Measurements from ENCODE around the gene CEP131.

The CEP131 gene

DNA sequence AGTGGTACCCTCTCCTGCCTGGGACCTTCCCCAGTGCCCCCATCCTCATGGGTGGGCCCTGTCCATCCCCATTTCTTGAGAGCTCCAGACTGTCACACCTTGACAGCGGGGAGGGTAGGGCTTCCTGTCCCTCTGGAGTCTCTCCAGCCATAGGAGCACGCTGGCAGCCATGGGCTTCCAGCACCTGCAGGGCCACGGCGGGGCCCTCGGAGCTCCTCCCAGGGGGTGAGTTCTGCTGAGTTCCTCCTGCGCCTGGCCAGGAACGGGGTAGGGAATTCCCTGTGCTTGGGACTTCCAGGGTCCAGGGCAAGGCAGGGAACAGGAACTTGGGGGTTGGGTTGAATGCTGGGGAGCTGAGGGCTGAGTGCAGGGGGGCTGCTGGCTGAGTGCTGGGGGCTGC lies 33.7 kb downstream of the CEP131 start:
- H3K27ac ChIP-seq (replicated peaks), result no peak overlapping the region
- H3K4me3 ChIP-seq (replicated peaks; ENCODE audit: insufficient read depth, low read length), result no peak overlapping the region
- TF ChIP-seq POLR2AphosphoS5 (IDR thresholded peaks at IDR 0.05; ENCODE audit: low read depth), result no peak
- TF ChIP-seq GABPA (IDR thresholded peaks at IDR 0.05; ENCODE audit: low read depth), result no peak
- TF ChIP-seq, protein P1, sequence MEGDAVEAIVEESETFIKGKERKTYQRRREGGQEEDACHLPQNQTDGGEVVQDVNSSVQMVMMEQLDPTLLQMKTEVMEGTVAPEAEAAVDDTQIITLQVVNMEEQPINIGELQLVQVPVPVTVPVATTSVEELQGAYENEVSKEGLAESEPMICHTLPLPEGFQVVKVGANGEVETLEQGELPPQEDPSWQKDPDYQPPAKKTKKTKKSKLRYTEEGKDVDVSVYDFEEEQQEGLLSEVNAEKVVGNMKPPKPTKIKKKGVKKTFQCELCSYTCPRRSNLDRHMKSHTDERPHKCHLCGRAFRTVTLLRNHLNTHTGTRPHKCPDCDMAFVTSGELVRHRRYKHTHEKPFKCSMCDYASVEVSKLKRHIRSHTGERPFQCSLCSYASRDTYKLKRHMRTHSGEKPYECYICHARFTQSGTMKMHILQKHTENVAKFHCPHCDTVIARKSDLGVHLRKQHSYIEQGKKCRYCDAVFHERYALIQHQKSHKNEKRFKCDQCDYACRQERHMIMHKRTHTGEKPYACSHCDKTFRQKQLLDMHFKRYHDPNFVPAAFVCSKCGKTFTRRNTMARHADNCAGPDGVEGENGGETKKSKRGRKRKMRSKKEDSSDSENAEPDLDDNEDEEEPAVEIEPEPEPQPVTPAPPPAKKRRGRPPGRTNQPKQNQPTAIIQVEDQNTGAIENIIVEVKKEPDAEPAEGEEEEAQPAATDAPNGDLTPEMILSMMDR (IDR thresholded peaks at IDR 0.05; ENCODE audit: insufficient read depth, low read length), result no peak
- TF ChIP-seq, protein P2, sequence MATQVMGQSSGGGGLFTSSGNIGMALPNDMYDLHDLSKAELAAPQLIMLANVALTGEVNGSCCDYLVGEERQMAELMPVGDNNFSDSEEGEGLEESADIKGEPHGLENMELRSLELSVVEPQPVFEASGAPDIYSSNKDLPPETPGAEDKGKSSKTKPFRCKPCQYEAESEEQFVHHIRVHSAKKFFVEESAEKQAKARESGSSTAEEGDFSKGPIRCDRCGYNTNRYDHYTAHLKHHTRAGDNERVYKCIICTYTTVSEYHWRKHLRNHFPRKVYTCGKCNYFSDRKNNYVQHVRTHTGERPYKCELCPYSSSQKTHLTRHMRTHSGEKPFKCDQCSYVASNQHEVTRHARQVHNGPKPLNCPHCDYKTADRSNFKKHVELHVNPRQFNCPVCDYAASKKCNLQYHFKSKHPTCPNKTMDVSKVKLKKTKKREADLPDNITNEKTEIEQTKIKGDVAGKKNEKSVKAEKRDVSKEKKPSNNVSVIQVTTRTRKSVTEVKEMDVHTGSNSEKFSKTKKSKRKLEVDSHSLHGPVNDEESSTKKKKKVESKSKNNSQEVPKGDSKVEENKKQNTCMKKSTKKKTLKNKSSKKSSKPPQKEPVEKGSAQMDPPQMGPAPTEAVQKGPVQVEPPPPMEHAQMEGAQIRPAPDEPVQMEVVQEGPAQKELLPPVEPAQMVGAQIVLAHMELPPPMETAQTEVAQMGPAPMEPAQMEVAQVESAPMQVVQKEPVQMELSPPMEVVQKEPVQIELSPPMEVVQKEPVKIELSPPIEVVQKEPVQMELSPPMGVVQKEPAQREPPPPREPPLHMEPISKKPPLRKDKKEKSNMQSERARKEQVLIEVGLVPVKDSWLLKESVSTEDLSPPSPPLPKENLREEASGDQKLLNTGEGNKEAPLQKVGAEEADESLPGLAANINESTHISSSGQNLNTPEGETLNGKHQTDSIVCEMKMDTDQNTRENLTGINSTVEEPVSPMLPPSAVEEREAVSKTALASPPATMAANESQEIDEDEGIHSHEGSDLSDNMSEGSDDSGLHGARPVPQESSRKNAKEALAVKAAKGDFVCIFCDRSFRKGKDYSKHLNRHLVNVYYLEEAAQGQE (IDR thresholded peaks at IDR 0.05; ENCODE audit: insufficient replicate concordance, low read depth), result no peak
- no peak for TF ChIP-seq SPI1 (IDR thresholded peaks at IDR 0.05; ENCODE audit: borderline replicate concordance, low read depth)
- no peak for DNase-seq (ENCODE audit: low read depth in 1 of 2, low spot score in 1 of 2)
- peaks cover 9% of the 10 kb centered on the region for H3K27me3 ChIP-seq (ENCODE audit: insufficient read depth, poor library complexity, severe bottlenecking)

DNA sequence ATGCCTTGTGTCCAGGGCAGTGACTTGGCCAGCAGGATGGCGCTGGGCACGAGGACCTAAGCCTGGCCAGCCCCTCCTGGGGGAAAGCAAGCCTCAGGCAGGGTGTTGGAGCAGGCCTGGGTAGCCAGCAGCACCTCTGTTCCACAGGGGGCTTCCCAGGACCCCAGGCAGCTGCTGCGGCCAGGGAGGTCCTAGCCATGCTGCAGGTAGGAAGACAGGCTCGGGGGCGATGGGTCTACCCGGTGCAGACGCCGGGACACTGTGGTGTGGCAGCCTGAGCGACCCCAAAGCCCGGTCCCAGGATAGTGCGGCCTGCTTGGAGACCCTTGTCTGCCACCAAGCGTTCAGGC lies 34.3 kb downstream of the CEP131 start:
- no peak overlapping the region for H3K4me3 ChIP-seq (replicated peaks; ENCODE audit: insufficient read depth, low read length)
- H3K27ac ChIP-seq (replicated peaks), result no peak overlapping the region
- DNase-seq (ENCODE audit: low read depth in 1 of 2, low spot score in 1 of 2), result no peak
- TF ChIP-seq, protein P1 (IDR thresholded peaks at IDR 0.05; ENCODE audit: insufficient read depth, low read length), result no peak
- TF ChIP-seq SPI1 (IDR thresholded peaks at IDR 0.05; ENCODE audit: borderline replicate concordance, low read depth), result no peak
- no peak for TF ChIP-seq POLR2AphosphoS5 (IDR thresholded peaks at IDR 0.05; ENCODE audit: low read depth)
- TF ChIP-seq GABPA (IDR thresholded peaks at IDR 0.05; ENCODE audit: low read depth), result no peak
- TF ChIP-seq, protein P2 (IDR thresholded peaks at IDR 0.05; ENCODE audit: insufficient replicate concordance, low read depth), result no peak
- peaks cover 9% of the 10 kb centered on the region for H3K27me3 ChIP-seq (ENCODE audit: insufficient read depth, poor library complexity, severe bottlenecking)

DNA sequence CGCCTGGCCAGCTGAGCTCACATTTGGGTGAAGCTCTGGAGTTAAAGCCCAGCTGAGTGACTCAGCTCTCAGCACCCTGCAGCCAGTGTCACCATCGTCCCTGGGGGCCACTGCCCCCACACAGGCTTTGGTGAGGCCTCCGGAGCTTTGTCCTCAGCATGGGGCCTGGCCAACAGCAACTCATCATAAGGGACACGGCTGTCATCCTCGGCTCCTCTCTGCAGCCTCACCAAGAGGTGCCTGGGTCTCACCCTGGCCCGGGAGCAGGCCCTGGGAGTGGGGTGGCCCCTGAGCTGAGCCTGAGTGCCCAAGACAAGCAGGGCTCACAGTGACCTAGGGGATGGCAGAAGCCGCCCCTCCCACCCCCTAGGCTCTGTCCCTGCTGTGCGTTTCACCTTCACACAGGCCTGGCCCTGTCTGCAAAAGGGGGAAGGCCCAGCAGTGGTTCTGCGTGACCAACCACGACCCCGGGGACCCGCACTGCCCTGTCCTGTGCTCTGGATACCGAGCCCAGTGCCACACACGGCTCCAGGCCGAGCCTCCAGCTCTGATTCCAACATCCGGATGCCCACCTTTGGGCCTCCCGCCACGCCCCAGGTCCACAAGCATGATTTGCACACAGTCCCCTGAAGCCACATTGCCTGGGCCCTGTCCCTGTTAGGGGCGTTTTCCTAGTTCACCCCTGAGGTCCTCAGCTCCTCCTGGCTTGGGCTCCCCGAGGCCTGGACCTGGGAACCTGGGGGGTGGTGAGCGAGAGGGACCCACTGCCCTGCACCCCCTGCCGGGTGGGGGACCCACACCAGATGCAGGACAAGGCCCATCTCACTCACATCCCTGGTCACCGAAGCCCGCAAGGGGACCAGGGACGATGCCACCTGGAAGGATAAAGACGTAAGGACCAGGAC lies 34.9 kb downstream of the CEP131 start:
- Histone ChIP-seq H3K27me3 (ENCODE audit: insufficient read depth, poor library complexity, severe bottlenecking) (peaks cover 9% of the 10 kb centered on the region), H3K27ac (replicated peaks) (no peak overlapping the region), H3K4me3 (replicated peaks; ENCODE audit: insufficient read depth, low read length) (no peak overlapping the region)
- no peak for DNase-seq (ENCODE audit: low read depth in 1 of 2, low spot score in 1 of 2)
- TF ChIP-seq, protein P1 (IDR thresholded peaks at IDR 0.05; ENCODE audit: insufficient read depth, low read length), result no peak
- TF ChIP-seq SPI1 (IDR thresholded peaks at IDR 0.05; ENCODE audit: borderline replicate concordance, low read depth) (no peak), POLR2AphosphoS5 (IDR thresholded peaks at IDR 0.05; ENCODE audit: low read depth) (no peak), GABPA (IDR thresholded peaks at IDR 0.05; ENCODE audit: low read depth) (no peak)
- TF ChIP-seq, protein P2 (IDR thresholded peaks at IDR 0.05; ENCODE audit: insufficient replicate concordance, low read depth), result no peak

Data from HL-60 (cell line).